Ishikawa (cell line): Measurements from ENCODE around the gene PRDM4.

Experiments
- EP300 ChIP-seq: IDR thresholded peaks from 2 replicates; pipeline ENCODE4 v1.6.1; 2012; ENCODE audit warnings: borderline replicate concordance
- FOXM1 ChIP-seq: IDR thresholded peaks from 2 replicates; pipeline ENCODE4 v1.6.1; 2012; ENCODE audit warnings: low read depth, borderline replicate concordance
- NFIC ChIP-seq: IDR thresholded peaks from 2 replicates; pipeline ENCODE4 v1.6.1; 2012
- REST ChIP-seq: IDR thresholded peaks from 2 replicates; pipeline ENCODE4 v1.6.1; 2012; ENCODE audit warnings: low read depth, mild to moderate bottlenecking
- TAF1 ChIP-seq: IDR thresholded peaks from 2 replicates; pipeline ENCODE4 v1.6.1; 2012; ENCODE audit warnings: low read depth, mild to moderate bottlenecking

DNA sequence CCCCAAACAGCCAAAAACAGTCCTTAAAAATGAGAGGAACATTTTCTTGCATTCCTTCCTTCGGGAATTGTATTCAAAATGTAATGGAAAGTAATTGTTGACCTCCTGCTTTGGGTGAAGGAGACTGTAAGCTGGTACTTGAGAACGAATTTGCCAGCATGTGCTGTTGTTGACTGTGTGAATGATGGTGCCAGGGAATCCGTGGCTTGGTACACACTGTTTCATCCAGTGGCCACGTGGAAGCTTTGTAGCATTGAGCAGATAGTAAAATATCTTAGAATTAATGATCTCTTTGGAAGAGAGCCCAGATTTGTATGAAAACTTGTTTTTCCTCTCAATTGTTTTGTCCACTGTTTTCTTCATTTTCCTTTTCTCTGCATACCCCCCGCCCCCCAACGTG is 15.2 kb upstream of the PRDM4 start:
- TF ChIP-seq REST (no peak), EP300 (no peak), FOXM1 (no peak), TAF1 (no peak), NFIC (no peak)
